ENCODE data around the gene RBPJL. TPM values are rescaled to one million over a fixed set of nuclear protein-coding genes. Genes with fewer than 3 reads are reported as not detected.

RBPJL gene
- total RNA-seq, 1 experiment from 2014 or later, result not detected

DNA sequence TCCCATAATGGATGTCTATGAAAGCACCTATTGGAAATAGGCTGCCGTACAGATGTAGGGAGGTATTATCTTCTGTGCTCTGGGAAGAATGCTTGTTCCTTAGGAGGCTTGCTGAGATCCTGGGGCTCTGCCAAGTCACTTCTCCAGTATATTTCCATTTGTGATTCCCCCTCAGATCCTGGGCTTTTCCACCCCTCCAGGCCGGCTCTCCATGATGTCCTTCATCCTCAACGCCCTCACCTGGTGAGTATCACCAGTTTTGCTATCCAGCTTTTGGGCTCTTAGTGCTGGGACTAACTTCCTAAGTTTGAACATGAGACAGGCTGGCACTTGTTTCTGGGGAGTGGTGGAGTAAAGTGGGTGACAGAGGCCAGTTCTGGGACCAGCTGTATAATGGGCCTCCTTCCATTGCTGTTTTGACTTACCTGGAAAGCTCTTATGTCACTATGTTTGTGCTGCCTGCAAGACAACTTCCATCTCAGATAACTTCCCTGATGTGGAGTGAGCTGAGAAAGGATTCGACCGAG is 58.9 kb downstream of the RBPJL start:
- no peaks in the 10 kb centered on the region for H3K9me2 ChIP-seq (replicated peaks; ENCODE audit: low read length)
- H3K9me3 ChIP-seq (ENCODE audit: low read length), result no peaks in the 10 kb centered on the region
- BruUV-seq (replicated peaks), result no TSS peak
- H3K36me3 ChIP-seq (ENCODE audit: low read depth, low read length), result peaks cover 31% of the 10 kb centered on the region; the same call in 1 of the 2 replicates
- ATAC-seq, result no peak
- no peaks in the 10 kb centered on the region; the same call in none of the 2 replicates for H3K4me1 ChIP-seq (ENCODE audit: insufficient read depth, low read length)
- H3K4me3 ChIP-seq (ENCODE audit: low read length), result no peak overlapping the region
- no peaks in the 10 kb centered on the region for H3F3A ChIP-seq (ENCODE audit: low read length, unreplicated experiment)
- H3K4me2 ChIP-seq (ENCODE audit: low read length), result no peak overlapping the region
- TF ChIP-seq EZH2 (IDR thresholded peaks at IDR 0.05; ENCODE audit: low read length, unreplicated experiment) (no peak), EZH2phosphoT487 (IDR thresholded peaks at IDR 0.05; ENCODE audit: borderline replicate concordance, low read length) (no peak)
- TF ChIP-seq, protein P1, sequence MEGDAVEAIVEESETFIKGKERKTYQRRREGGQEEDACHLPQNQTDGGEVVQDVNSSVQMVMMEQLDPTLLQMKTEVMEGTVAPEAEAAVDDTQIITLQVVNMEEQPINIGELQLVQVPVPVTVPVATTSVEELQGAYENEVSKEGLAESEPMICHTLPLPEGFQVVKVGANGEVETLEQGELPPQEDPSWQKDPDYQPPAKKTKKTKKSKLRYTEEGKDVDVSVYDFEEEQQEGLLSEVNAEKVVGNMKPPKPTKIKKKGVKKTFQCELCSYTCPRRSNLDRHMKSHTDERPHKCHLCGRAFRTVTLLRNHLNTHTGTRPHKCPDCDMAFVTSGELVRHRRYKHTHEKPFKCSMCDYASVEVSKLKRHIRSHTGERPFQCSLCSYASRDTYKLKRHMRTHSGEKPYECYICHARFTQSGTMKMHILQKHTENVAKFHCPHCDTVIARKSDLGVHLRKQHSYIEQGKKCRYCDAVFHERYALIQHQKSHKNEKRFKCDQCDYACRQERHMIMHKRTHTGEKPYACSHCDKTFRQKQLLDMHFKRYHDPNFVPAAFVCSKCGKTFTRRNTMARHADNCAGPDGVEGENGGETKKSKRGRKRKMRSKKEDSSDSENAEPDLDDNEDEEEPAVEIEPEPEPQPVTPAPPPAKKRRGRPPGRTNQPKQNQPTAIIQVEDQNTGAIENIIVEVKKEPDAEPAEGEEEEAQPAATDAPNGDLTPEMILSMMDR (conservative IDR thresholded peaks at IDR 0.05; ENCODE audit: low read depth, low read length), result no peak
- ChIA-PET POLR2A (ENCODE audit: unreplicated experiment) (interaction anchor here (0.7 kb wide), 1 partner anchor 29 kb away, joined by 3 read pairs; no protein-coding TSS in a partner anchor), CTCF (no interaction called here)
- H3K27ac ChIP-seq (ENCODE audit: low read length), result no peak overlapping the region
- H2AFZ ChIP-seq (ENCODE audit: low read length), result no peak overlapping the region
- no peaks in the 10 kb centered on the region for H4K20me1 ChIP-seq (ENCODE audit: low read length)
- intact Hi-C loops (cut with micrococcal nuclease), result no loop called here
- no peak for DNase-seq
- peaks cover 27% of the 10 kb centered on the region for H3K79me2 ChIP-seq (ENCODE audit: low read length)
- H3K9ac ChIP-seq (ENCODE audit: low read length), result no peak overlapping the region
- no peaks in the 10 kb centered on the region for H3K27me3 ChIP-seq (ENCODE audit: low read length)

DNA sequence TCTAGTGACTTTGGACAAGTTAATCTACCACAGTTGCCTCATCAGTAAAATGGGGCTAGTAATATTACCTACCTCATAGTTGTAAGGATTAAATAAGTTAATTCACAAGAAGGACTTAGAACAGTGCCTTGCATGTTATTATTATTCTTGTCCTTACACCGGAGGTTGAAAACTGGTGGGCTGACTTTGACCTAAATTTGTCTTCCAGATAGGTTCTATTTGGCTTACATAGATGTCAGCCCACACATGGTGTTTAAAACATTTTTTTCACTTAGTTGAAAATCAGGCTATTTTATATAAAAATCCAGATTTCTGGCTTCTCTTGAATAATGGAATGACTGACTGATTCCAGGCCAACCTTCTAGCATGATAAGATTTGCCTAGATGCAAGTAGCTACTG is 59.6 kb downstream of the RBPJL start:
- H3K79me2 ChIP-seq (ENCODE audit: low read length), result peaks cover 27% of the 10 kb centered on the region
- no peak overlapping the region for H3K27ac ChIP-seq (ENCODE audit: low read length)
- DNase-seq (no peak), ATAC-seq (no peak)
- H3K27me3 ChIP-seq (ENCODE audit: low read length), result no peaks in the 10 kb centered on the region
- no peaks in the 10 kb centered on the region for H3K9me2 ChIP-seq (replicated peaks; ENCODE audit: low read length)
- H3K9me3 ChIP-seq (ENCODE audit: low read length), result no peaks in the 10 kb centered on the region
- no TSS peak for BruUV-seq (replicated peaks)
- H3K9ac ChIP-seq (ENCODE audit: low read length), result no peak overlapping the region
- no peak for TF ChIP-seq EZH2 (IDR thresholded peaks at IDR 0.05; ENCODE audit: low read length, unreplicated experiment)
- TF ChIP-seq, protein P1 (conservative IDR thresholded peaks at IDR 0.05; ENCODE audit: low read depth, low read length), result no peak
- TF ChIP-seq EZH2phosphoT487 (IDR thresholded peaks at IDR 0.05; ENCODE audit: borderline replicate concordance, low read length), result no peak
- no peaks in the 10 kb centered on the region; the same call in none of the 2 replicates for H3K4me1 ChIP-seq (ENCODE audit: insufficient read depth, low read length)
- H3F3A ChIP-seq (ENCODE audit: low read length, unreplicated experiment), result no peaks in the 10 kb centered on the region
- H3K4me2 ChIP-seq (ENCODE audit: low read length), result no peak overlapping the region
- H3K36me3 ChIP-seq (ENCODE audit: low read depth, low read length), result peaks cover 31% of the 10 kb centered on the region; the same call in 1 of the 2 replicates
- H4K20me1 ChIP-seq (ENCODE audit: low read length), result no peaks in the 10 kb centered on the region
- H3K4me3 ChIP-seq (ENCODE audit: low read length), result no peak overlapping the region
- ChIA-PET CTCF (no interaction called here), POLR2A (ENCODE audit: unreplicated experiment) (interaction anchor here (0.7 kb wide), 1 partner anchor 30 kb away, joined by 3 read pairs; no protein-coding TSS in a partner anchor)
- no peak overlapping the region for H2AFZ ChIP-seq (ENCODE audit: low read length)
- intact Hi-C loops (cut with micrococcal nuclease), result no loop called here

DNA sequence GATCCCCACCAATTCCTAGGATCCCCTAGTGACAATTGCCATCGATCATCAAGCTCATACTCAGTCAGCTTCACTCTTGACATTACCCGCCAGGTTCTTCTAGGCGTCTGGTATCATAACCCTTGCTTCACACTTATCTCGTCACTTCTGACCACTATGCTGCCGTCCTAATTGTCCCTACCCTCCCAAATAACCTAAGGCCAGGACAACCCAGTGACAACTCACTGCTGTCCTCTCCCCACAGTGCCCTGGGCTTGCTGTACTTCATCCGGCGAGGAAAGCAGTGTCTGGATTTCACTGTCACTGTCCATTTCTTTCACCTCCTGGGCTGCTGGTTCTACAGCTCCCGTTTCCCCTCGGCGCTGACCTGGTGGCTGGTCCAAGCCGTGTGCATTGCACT is 60.0 kb downstream of the RBPJL start:
- no TSS peak for BruUV-seq (replicated peaks)
- H3K27me3 ChIP-seq (ENCODE audit: low read length), result no peaks in the 10 kb centered on the region
- H3K4me3 ChIP-seq (ENCODE audit: low read length), result no peak overlapping the region
- peaks cover 31% of the 10 kb centered on the region; the same call in 1 of the 2 replicates for H3K36me3 ChIP-seq (ENCODE audit: low read depth, low read length)
- intact Hi-C loops (cut with micrococcal nuclease), result no loop called here
- no peaks in the 10 kb centered on the region; the same call in none of the 2 replicates for H3K4me1 ChIP-seq (ENCODE audit: insufficient read depth, low read length)
- no peaks in the 10 kb centered on the region for H3K9me2 ChIP-seq (replicated peaks; ENCODE audit: low read length)
- ATAC-seq, result no peak
- H4K20me1 ChIP-seq (ENCODE audit: low read length), result no peaks in the 10 kb centered on the region
- TF ChIP-seq EZH2phosphoT487 (IDR thresholded peaks at IDR 0.05; ENCODE audit: borderline replicate concordance, low read length) (no peak), EZH2 (IDR thresholded peaks at IDR 0.05; ENCODE audit: low read length, unreplicated experiment) (no peak)
- TF ChIP-seq, protein P1 (conservative IDR thresholded peaks at IDR 0.05; ENCODE audit: low read depth, low read length), result no peak
- H3K27ac ChIP-seq (ENCODE audit: low read length), result no peak overlapping the region
- H3K9ac ChIP-seq (ENCODE audit: low read length), result no peak overlapping the region
- H2AFZ ChIP-seq (ENCODE audit: low read length), result no peak overlapping the region
- H3K9me3 ChIP-seq (ENCODE audit: low read length), result no peaks in the 10 kb centered on the region
- H3K4me2 ChIP-seq (ENCODE audit: low read length), result no peak overlapping the region
- no peaks in the 10 kb centered on the region for H3F3A ChIP-seq (ENCODE audit: low read length, unreplicated experiment)
- ChIA-PET POLR2A (ENCODE audit: unreplicated experiment) (no interaction called here), CTCF (no interaction called here)
- no peak for DNase-seq
- H3K79me2 ChIP-seq (ENCODE audit: low read length), result peaks cover 27% of the 10 kb centered on the region
